HepG2 (cell line): ENCODE results near the gene UBAP2L. TPM values are rescaled to one million over a fixed set of nuclear protein-coding genes. Genes with fewer than 3 reads are reported as not detected.

Source experiments
- CCDC6 ChIP-seq: sonication (generic); formaldehyde crosslinking; IDR thresholded peaks from 2 replicates; pipeline ENCODE4 v1.8.1; 2022; ENCODE audit warnings: mild to moderate bottlenecking, missing genetic modification reagents, moderate library complexity
- DNMT1 ChIP-seq: sonication (generic); formaldehyde crosslinking; IDR thresholded peaks from 2 replicates; pipeline ENCODE4 v1.5.1; 2020; ENCODE audit warnings: mild to moderate bottlenecking, missing genetic modification reagents
- ELF1 ChIP-seq: sonication (generic); formaldehyde crosslinking; IDR thresholded peaks from 2 replicates; pipeline ENCODE4 v1.4.0; 2020; ENCODE audit warnings: missing genetic modification reagents
- HOXA7 ChIP-seq: sonication (generic); formaldehyde crosslinking; IDR thresholded peaks from 2 replicates; pipeline ENCODE4 v1.8.1; 2022; ENCODE audit warnings: mild to moderate bottlenecking, missing genetic modification reagents, moderate library complexity
- LCORL ChIP-seq, 2 experiments: fragments of 450-650 bp in 1 of 2; sonication (generic) in 1 of 2; formaldehyde crosslinking in 1 of 2; IDR thresholded peaks; 2 replicates each; pipeline versions ENCODE4 v1.5.0 to v1.6.1; 2017 to 2020; ENCODE audit warnings: antibody characterized with exemption in 1 of 2, missing genetic modification reagents in 1 of 2
- PAXIP1 ChIP-seq: sonication (generic); formaldehyde crosslinking; conservative IDR thresholded peaks from 2 replicates; pipeline ENCODE4 v1.4.0; 2020; ENCODE audit warnings: mild to moderate bottlenecking, missing genetic modification reagents, moderate library complexity
- PHF20 ChIP-seq: sonication (generic); formaldehyde crosslinking; IDR thresholded peaks from 2 replicates; pipeline ENCODE4 v1.5.0; 2020; ENCODE audit warnings: mild to moderate bottlenecking, missing genetic modification reagents
- ZBTB20 ChIP-seq: sonication (generic); formaldehyde crosslinking; IDR thresholded peaks from 2 replicates; pipeline ENCODE4 v1.8.1; 2023; ENCODE audit warnings: missing genetic modification reagents, low read depth, mild to moderate bottlenecking, borderline replicate concordance
- ZKSCAN1 ChIP-seq: fragments of 150-350 bp; IDR thresholded peaks from 2 replicates; pipeline ENCODE4 v1.6.1; 2014; ENCODE audit warnings: low read length
- ZMAT3 ChIP-seq: sonication (generic); formaldehyde crosslinking; conservative IDR thresholded peaks from 2 replicates; pipeline ENCODE4 v1.7.0; 2021; ENCODE audit warnings: missing genetic modification reagents
- ZNF510 ChIP-seq: sonication (generic); formaldehyde crosslinking; IDR thresholded peaks from 2 replicates; pipeline ENCODE4 v1.4.0; 2020; ENCODE audit warnings: low read depth, mild to moderate bottlenecking, missing genetic modification reagents
- ZNF607 ChIP-seq: sonication (generic); formaldehyde crosslinking; IDR thresholded peaks from 2 replicates; pipeline ENCODE4 v1.5.1; 2020; ENCODE audit warnings: missing genetic modification reagents, mild to moderate bottlenecking, borderline replicate concordance
- ZNF687 ChIP-seq: sonication (generic); formaldehyde crosslinking; IDR thresholded peaks from 2 replicates; pipeline ENCODE4 v1.5.1; 2020; ENCODE audit warnings: mild to moderate bottlenecking, missing genetic modification reagents, moderate library complexity
- polyA plus RNA-seq, 8 experiments: library from polyadenylated mRNA; depleted of rRNA in 3 of 8; stranded (reverse) in 7 of 8; unstranded in 1 of 8; fragments of >200 nt; fragmentation: Illumina TruSeq in 4 of 8; extraction: Trizol in 4 of 8; gene quantifications; 2 replicates each; pipeline versions ENCODE4 v1.2.1 to v1.2.3, GENCODE V29; 2011 to 2016; ENCODE audit warnings: low read depth in 4 of 8, missing spikeins in 1 of 8, mixed read lengths in 1 of 8; ENCODE audit not compliant: insufficient read depth in 1 of 8
- total RNA-seq, 5 experiments: library from RNA; depleted of rRNA; stranded (reverse); fragments of >200 nt; fragmentation: Illumina TruSeq; extraction: Trizol; gene quantifications; 2 replicates each; pipeline ENCODE4 v1.2.3, GENCODE V29; 2016; ENCODE audit warnings: low read depth in 1 of 5

UBAP2L gene
- total and polyA plus RNA-seq, 2 of the 13 experiments (the other 11 are each of a cell fraction or from before 2014, with no cell fraction given) = 74.2 to 159 TPM

- TF ChIP-seq HOXA7 (CRISPR knock-in tag) (no peak), PAXIP1 (CRISPR knock-in tag) (no peak), ZBTB20 (CRISPR knock-in tag) (no peak), PHF20 (CRISPR knock-in tag) (peak; percentile 25; the same call in 1 of the 2 replicates), ZNF510 (CRISPR knock-in tag) (no peak), CCDC6 (CRISPR knock-in tag) (no peak), ZMAT3 (no peak), DNMT1 (CRISPR knock-in tag) (no peak), ZKSCAN1 (no peak), ZNF607 (CRISPR knock-in tag) (no peak), ZNF687 (peak; percentile 56), ELF1 (peak; percentile 48), LCORL (IDR thresholded peaks at IDR 0.05) (no peak), LCORL (CRISPR knock-in tag; IDR thresholded peaks at IDR 0.05) (no peak)
- TF ChIP-seq, all 625 proteins: peak for 11
Observed at GRCh38 chr1:154193821-154194220, 26.9 kb upstream of the UBAP2L start (continued).
